ENCODE results near the gene INSR.
A peak's percentile ranks its signal among the peaks of the same experiment; 100 is the strongest.

The INSR gene

DNA sequence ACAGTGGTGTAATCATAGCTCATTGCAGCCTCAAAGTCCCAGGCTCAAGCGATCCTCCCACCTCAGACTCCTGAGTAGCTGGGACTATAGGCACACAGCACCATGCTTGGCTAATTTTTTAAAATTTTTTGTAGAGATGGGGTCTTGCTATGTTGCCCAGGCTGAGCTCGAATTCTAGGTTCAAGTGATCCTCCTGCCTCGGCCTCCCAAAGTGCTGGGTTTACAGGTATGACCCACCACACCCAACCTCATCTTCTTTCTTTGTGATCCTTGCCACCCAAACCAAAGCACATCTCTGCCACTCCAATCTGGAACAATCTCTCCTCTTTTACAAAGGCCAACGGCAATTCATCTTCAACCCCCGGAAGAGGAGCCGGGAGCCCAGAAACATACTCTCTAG is 38.6 kb downstream of the INSR start:
- Histone ChIP-seq H3K4me3 (ENCODE audit: low read depth, low read length) (no peak overlapping the region), H2AFZ (no peak overlapping the region), H3K4me1 (peaks cover 4% of the 10 kb centered on the region), H3K9me3 (ENCODE audit: control insufficient read depth, low read length) (no peaks in the 10 kb centered on the region), H3K36me3 (ENCODE audit: control insufficient read depth, insufficient read depth, low read length) (no peaks in the 10 kb centered on the region), H3K9ac (no peak overlapping the region), H3K4me2 (ENCODE audit: low read length) (no peak overlapping the region), H3K27ac (no peak overlapping the region), H3K27me3 (ENCODE audit: control insufficient read depth, insufficient read depth, low read length) (no peaks in the 10 kb centered on the region), H3K79me2 (peaks cover 49% of the 10 kb centered on the region)
- TF ChIP-seq, protein P1, sequence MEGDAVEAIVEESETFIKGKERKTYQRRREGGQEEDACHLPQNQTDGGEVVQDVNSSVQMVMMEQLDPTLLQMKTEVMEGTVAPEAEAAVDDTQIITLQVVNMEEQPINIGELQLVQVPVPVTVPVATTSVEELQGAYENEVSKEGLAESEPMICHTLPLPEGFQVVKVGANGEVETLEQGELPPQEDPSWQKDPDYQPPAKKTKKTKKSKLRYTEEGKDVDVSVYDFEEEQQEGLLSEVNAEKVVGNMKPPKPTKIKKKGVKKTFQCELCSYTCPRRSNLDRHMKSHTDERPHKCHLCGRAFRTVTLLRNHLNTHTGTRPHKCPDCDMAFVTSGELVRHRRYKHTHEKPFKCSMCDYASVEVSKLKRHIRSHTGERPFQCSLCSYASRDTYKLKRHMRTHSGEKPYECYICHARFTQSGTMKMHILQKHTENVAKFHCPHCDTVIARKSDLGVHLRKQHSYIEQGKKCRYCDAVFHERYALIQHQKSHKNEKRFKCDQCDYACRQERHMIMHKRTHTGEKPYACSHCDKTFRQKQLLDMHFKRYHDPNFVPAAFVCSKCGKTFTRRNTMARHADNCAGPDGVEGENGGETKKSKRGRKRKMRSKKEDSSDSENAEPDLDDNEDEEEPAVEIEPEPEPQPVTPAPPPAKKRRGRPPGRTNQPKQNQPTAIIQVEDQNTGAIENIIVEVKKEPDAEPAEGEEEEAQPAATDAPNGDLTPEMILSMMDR (IDR thresholded peaks at IDR 0.05), result no peak

DNA sequence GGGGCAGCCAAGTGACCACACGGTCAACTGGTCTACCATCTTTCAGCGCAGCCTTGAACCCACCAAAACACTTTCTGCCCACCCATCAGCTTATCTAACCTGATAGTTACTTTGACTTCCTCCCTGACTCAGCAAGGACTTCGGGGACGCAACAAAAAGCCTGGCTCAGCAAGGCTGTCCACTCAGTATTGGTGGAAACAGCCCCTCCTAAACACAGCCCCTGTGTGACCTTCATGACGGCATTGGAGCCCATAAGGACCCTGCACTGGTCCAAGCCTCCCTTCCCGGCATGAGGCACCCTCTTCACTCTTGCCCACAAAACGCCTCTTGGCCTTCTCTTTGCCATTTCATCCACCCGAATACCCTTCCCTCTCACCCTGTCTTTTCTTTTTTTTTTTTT is 39.1 kb downstream of the INSR start:
- Histone ChIP-seq H3K4me1 (peaks cover 4% of the 10 kb centered on the region), H3K4me2 (ENCODE audit: low read length) (peak overlapping the region; percentile 55), H3K27me3 (ENCODE audit: control insufficient read depth, insufficient read depth, low read length) (no peaks in the 10 kb centered on the region), H3K79me2 (peaks cover 45% of the 10 kb centered on the region), H3K4me3 (ENCODE audit: low read depth, low read length) (no peak overlapping the region), H3K9me3 (ENCODE audit: control insufficient read depth, low read length) (no peaks in the 10 kb centered on the region), H3K9ac (no peak overlapping the region), H2AFZ (peak overlapping the region; percentile 11), H3K36me3 (ENCODE audit: control insufficient read depth, insufficient read depth, low read length) (no peaks in the 10 kb centered on the region), H3K27ac (peak overlapping the region; percentile 30)
- TF ChIP-seq, protein P1 (IDR thresholded peaks at IDR 0.05), result no peak

DNA sequence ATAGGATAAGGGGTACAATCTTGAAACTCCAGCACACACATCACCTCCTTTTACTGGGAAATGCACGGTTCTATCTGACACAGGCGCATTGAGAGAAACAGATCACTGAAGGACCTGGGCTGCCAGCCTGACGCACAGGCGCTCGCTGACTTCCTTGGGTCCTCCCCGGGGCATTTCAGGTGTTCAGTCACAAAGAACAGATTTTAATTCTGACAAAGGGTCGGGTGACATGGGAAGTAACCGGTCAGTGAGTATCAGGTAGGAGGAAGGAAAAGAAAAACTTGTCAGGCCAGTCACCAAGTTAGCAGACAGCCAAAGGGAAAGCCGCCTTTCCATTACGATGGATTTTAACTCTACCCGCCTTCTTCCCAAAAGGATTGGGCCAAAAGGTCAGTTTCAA is 39.6 kb downstream of the INSR start:
- no peak overlapping the region for H2AFZ ChIP-seq
- H3K27ac ChIP-seq, result peak overlapping the region; percentile 13
- H3K27me3 ChIP-seq (ENCODE audit: control insufficient read depth, insufficient read depth, low read length), result no peaks in the 10 kb centered on the region
- H3K4me3 ChIP-seq (ENCODE audit: low read depth, low read length), result no peak overlapping the region
- no peak overlapping the region for H3K9ac ChIP-seq
- TF ChIP-seq, protein P1 (IDR thresholded peaks at IDR 0.05), result no peak
- peak overlapping the region; percentile 58 for H3K4me2 ChIP-seq (ENCODE audit: low read length)
- peaks cover 47% of the 10 kb centered on the region for H3K79me2 ChIP-seq
- no peaks in the 10 kb centered on the region for H3K36me3 ChIP-seq (ENCODE audit: control insufficient read depth, insufficient read depth, low read length)
- H3K9me3 ChIP-seq (ENCODE audit: control insufficient read depth, low read length), result no peaks in the 10 kb centered on the region
- H3K4me1 ChIP-seq, result peaks cover 4% of the 10 kb centered on the region

DNA sequence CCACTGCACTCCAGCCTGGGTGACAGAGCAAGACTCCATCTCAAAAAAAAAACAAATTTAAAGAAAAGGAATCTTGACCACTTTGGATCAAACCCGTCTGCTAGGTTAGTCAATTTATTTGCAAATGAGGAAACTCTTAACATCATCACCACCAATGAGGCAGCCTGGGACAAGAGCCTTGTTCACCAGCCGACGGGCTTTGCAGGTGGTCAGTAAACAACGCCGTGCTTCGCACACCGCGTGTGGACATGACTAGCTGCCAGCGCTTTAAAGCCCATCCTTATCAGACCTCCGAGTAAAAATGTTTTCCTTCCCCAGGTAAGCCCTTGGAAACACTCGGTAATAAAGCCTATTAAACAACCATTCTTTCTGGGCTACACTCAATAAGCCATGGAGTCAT is 41.9 kb downstream of the INSR start:
- no peak overlapping the region for H3K27ac ChIP-seq
- H2AFZ ChIP-seq, result no peak overlapping the region
- H3K79me2 ChIP-seq, result peaks cover 43% of the 10 kb centered on the region
- TF ChIP-seq, protein P1 (IDR thresholded peaks at IDR 0.05), result no peak
- peaks cover 6% of the 10 kb centered on the region for H3K4me1 ChIP-seq
- no peaks in the 10 kb centered on the region for H3K27me3 ChIP-seq (ENCODE audit: control insufficient read depth, insufficient read depth, low read length)
- H3K36me3 ChIP-seq (ENCODE audit: control insufficient read depth, insufficient read depth, low read length), result no peaks in the 10 kb centered on the region
- no peak overlapping the region for H3K4me2 ChIP-seq (ENCODE audit: low read length)
- H3K9ac ChIP-seq, result no peak overlapping the region
- no peaks in the 10 kb centered on the region for H3K9me3 ChIP-seq (ENCODE audit: control insufficient read depth, low read length)
- no peak overlapping the region for H3K4me3 ChIP-seq (ENCODE audit: low read depth, low read length)

DNA sequence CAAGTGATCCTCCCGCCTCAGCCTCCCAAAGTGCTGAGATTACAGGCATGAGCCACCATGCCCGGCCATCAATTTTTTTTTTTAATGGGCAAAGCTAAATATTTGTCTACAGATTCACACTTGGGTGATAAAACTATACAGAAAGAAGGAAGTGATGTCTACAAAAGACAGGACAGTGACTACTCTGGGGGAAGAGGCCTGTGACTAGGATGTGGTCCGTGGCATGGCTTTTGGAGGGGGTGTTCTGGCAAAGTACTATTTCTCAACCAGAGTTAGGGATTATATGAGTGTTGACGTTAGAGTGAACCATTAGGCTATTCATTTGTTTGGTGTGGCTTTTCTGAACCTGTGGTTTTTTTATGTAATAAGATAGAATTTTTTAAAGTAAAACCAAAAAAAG is 42.7 kb downstream of the INSR start:
- no peaks in the 10 kb centered on the region for H3K9me3 ChIP-seq (ENCODE audit: control insufficient read depth, low read length)
- H3K36me3 ChIP-seq (ENCODE audit: control insufficient read depth, insufficient read depth, low read length), result no peaks in the 10 kb centered on the region
- H3K4me3 ChIP-seq (ENCODE audit: low read depth, low read length), result no peak overlapping the region
- peaks cover 8% of the 10 kb centered on the region for H3K4me1 ChIP-seq
- H2AFZ ChIP-seq, result no peak overlapping the region
- no peak overlapping the region for H3K4me2 ChIP-seq (ENCODE audit: low read length)
- H3K27me3 ChIP-seq (ENCODE audit: control insufficient read depth, insufficient read depth, low read length), result no peaks in the 10 kb centered on the region
- TF ChIP-seq, protein P1 (IDR thresholded peaks at IDR 0.05), result no peak
- H3K79me2 ChIP-seq, result peaks cover 46% of the 10 kb centered on the region
- no peak overlapping the region for H3K9ac ChIP-seq
- H3K27ac ChIP-seq, result no peak overlapping the region

All from parathyroid adenoma (tissue), 2 donors.